GM21367 (cell line): ENCODE results near the gene CDX1.

Source experiments
- ATAC-seq: cut with Tn5 transposase; IDR thresholded peaks from one replicate; pipeline ENCODE4 v1.9.1; 2021; ENCODE audit not compliant: unreplicated experiment

Gene CDX1

GRCh38 chr5:150131461-150131860 is 35.1 kb upstream of the CDX1 start:
- ATAC-seq, result no peak

GRCh38 chr5:150131978-150132694 is 34.4 kb upstream of the CDX1 start:
- ATAC-seq, result no peak

GRCh38 chr5:150132740-150133139 is 33.8 kb upstream of the CDX1 start:
- ATAC-seq, result no peak

- no peak for ATAC-seq
These were observed 32.9 kb upstream of the CDX1 start for GRCh38 chr5:150133581-150134197.

GRCh38 chr5:150134198-150134588 is 32.4 kb upstream of the CDX1 start:
- ATAC-seq, result no peak

GRCh38 chr5:150135557-150136304 is 30.8 kb upstream of the CDX1 start:
- ATAC-seq, result no peak

GRCh38 chr5:150136305-150137167 is 30.0 kb upstream of the CDX1 start:
- ATAC-seq, result no peak

GRCh38 chr5:150137168-150137957 is 29.2 kb upstream of the CDX1 start:
- no peak for ATAC-seq

GRCh38 chr5:150137997-150138396 is 28.6 kb upstream of the CDX1 start:
- ATAC-seq, result no peak

GRCh38 chr5:150138551-150139265 is 27.9 kb upstream of the CDX1 start:
- ATAC-seq, result no peak

- no peak for ATAC-seq
These were observed 27.2 kb upstream of the CDX1 start for GRCh38 chr5:150139334-150139733.

GRCh38 chr5:150140830-150141229 is 25.7 kb upstream of the CDX1 start:
- ATAC-seq, result no peak

GRCh38 chr5:150141544-150142184 is 24.9 kb upstream of the CDX1 start:
- ATAC-seq, result no peak

- ATAC-seq, result no peak
These were observed 24.2 kb upstream of the CDX1 start for GRCh38 chr5:150142185-150142958.

- no peak for ATAC-seq
These were observed 23.6 kb upstream of the CDX1 start for GRCh38 chr5:150142959-150143349.

GRCh38 chr5:150143350-150144245 is 23.0 kb upstream of the CDX1 start:
- ATAC-seq, result no peak

GRCh38 chr5:150144246-150144801 is 22.3 kb upstream of the CDX1 start:
- ATAC-seq, result no peak
